GM23248 (cell line): ENCODE data around the gene PDCD2. TPM values are rescaled to one million over a fixed set of nuclear protein-coding genes. Genes with fewer than 3 reads are reported as not detected.
A peak's percentile ranks its signal among the peaks of the same experiment; 100 is the strongest.

Experiments used
- DNase-seq: peaks from one replicate; pipeline ENCODE4 v3.0.0-alpha.2; 2015
- H2AFZ ChIP-seq: fragments of 200-600 bp; sonication (generic); 2 replicates; pipeline ENCODE4 v1.6.1; 2016; ENCODE audit warnings: antibody characterized with exemption
- H3F3A ChIP-seq: fragments of 200-600 bp; sonication (generic); 2 replicates; pipeline ENCODE4 v1.6.1; 2016; ENCODE audit warnings: mild to moderate bottlenecking, antibody characterized with exemption, mixed run types; ENCODE audit not compliant: insufficient read depth
- H3K27ac ChIP-seq: fragments of 200-600 bp; sonication (generic); 2 replicates; pipeline ENCODE4 v1.5.1; 2016; ENCODE audit warnings: mild to moderate bottlenecking
- H3K27me3 ChIP-seq: fragments of 200-600 bp; sonication (generic); replicated peaks from 2 replicates; pipeline ENCODE4 v1.6.1; 2016; ENCODE audit warnings: mild to moderate bottlenecking; ENCODE audit not compliant: insufficient read depth
- H3K36me3 ChIP-seq: fragments of 200-600 bp; sonication (generic); 2 replicates; pipeline ENCODE4 v1.6.1; 2016; ENCODE audit warnings: low read depth, mild to moderate bottlenecking
- H3K4me1 ChIP-seq: fragments of 200-600 bp; sonication (generic); 2 replicates; pipeline ENCODE4 v1.6.1; 2016; ENCODE audit warnings: mild to moderate bottlenecking; ENCODE audit not compliant: insufficient read depth
- H3K4me2 ChIP-seq: fragments of 200-600 bp; sonication (generic); one replicate; pipeline ENCODE4 v1.6.1; 2016; ENCODE audit warnings: mild to moderate bottlenecking; ENCODE audit not compliant: unreplicated experiment
- H3K4me3 ChIP-seq: fragments of 200-600 bp; sonication (generic); 2 replicates; pipeline ENCODE4 v1.5.1; 2016; ENCODE audit warnings: mild to moderate bottlenecking
- H3K79me2 ChIP-seq: fragments of 200-600 bp; sonication (generic); 2 replicates; pipeline ENCODE4 v1.6.1; 2016; ENCODE audit warnings: mild to moderate bottlenecking; ENCODE audit not compliant: insufficient read depth
- H3K9ac ChIP-seq: fragments of 200-600 bp; sonication (generic); 2 replicates; pipeline ENCODE4 v1.6.1; 2016; ENCODE audit warnings: mild to moderate bottlenecking
- H3K9me2 ChIP-seq: fragments of 200-600 bp; sonication (generic); 2 replicates; pipeline ENCODE4 v1.6.1; 2016; ENCODE audit warnings: mixed run types, mild to moderate bottlenecking, moderate library complexity; ENCODE audit not compliant: insufficient read depth
- H3K9me3 ChIP-seq: fragments of 200-600 bp; sonication (generic); one replicate; pipeline ENCODE4 v1.6.1; 2017; ENCODE audit warnings: low read depth
- H4K20me1 ChIP-seq: fragments of 200-600 bp; sonication (generic); 2 replicates; pipeline ENCODE4 v1.6.0; 2016; ENCODE audit not compliant: insufficient read depth
- EZH2 ChIP-seq: fragments of 200-600 bp; sonication (generic); IDR thresholded peaks from 2 replicates; pipeline ENCODE4 v1.6.1; 2018; ENCODE audit warnings: antibody characterized with exemption, mild to moderate bottlenecking; ENCODE audit not compliant: insufficient read depth, poor library complexity, severe bottlenecking
- EZH2phosphoT487 ChIP-seq: fragments of 200-600 bp; sonication (generic); IDR thresholded peaks from 2 replicates; pipeline ENCODE4 v1.6.1; 2018; ENCODE audit warnings: antibody characterized with exemption, moderate library complexity, mild to moderate bottlenecking, low read depth; ENCODE audit not compliant: insufficient read depth
- WGBS, 2 experiments: methylation state at CpG; one replicate each; pipeline ENCODE4 v1.1.6; 2015 to 2017; ENCODE audit warnings: low lambda C conversion rate in 2 of 2, low coverage in 1 of 2; ENCODE audit errors: missing lambda C conversion rate in 2 of 2; 5-methylcytosine and 5-hydroxymethylcytosine counted together
- in situ Hi-C: fragments of 300-500 bp; cut with MboI; formaldehyde crosslinking; loops from 2 replicates; pipeline ENCODE4 v1.15.0; 2020
- polyA plus RNA-seq: library from polyadenylated mRNA; unstranded; fragments of >200 nt; fragmentation: Nextera tagmentation; extraction: Ambion mirVana; gene quantifications from 2 replicates; pipeline ENCODE4 v1.2.1, GENCODE V29; 2016
- total RNA-seq: library from RNA; depleted of rRNA; stranded (reverse); fragments of >200 nt; shearing (Covaris generic); gene quantifications from 2 replicates; pipeline ENCODE4 v1.2.3, GENCODE V29; 2014

Gene PDCD2
- total and polyA plus RNA-seq, 2 experiments from 2014 or later: 78.0 to 87.7 TPM

GRCh38 chr6:170564936-170565530, 19.4 kb downstream of the PDCD2 start:
- no peak overlapping the region for H2AFZ ChIP-seq
- in situ Hi-C loops: no loop called here

GRCh38 chr6:170561555-170561954, 22.9 kb downstream of the PDCD2 start:
- Histone ChIP-seq H3K36me3 (peaks cover 27% of the 10 kb centered on the region), H3K9ac (no peak overlapping the region)
- in situ Hi-C loops: no loop called here

More at GRCh38 chr6:170564936-170565530, 19.4 kb downstream of the PDCD2 start:
- Histone ChIP-seq H3K4me1 (no peaks in the 10 kb centered on the region), H3K4me2 (no peak overlapping the region), H3K4me3 (no peak overlapping the region), H3F3A (0 out of 2 replicates have a peak, but pooled peaks cover 4% of the 10 kb centered on the region), H3K27ac (no peak overlapping the region), H3K9me3 (no peaks in the 10 kb centered on the region), H4K20me1 (no peaks in the 10 kb centered on the region), H3K27me3 (no peaks in the 10 kb centered on the region), H3K79me2 (peaks cover 41% of the 10 kb centered on the region), H3K9ac (no peak overlapping the region), H3K9me2 (no peaks in the 10 kb centered on the region), H3K36me3 (peaks cover 49% of the 10 kb centered on the region)
- 96 to 99% methylated on average over 8 of the region's 8 CpGs for WGBS, 2 experiments
- no peak for DNase-seq
- TF ChIP-seq EZH2phosphoT487: no peak
- no peak for TF ChIP-seq EZH2

GRCh38 chr6:170555305-170555704, 29.1 kb downstream of the PDCD2 start:
- 53 to 57% methylated on average over 3 of the region's 3 CpGs for WGBS, 2 experiments
- in situ Hi-C loops: no loop called here
- peak overlapping the region; percentile 96 for H3K9ac ChIP-seq

More at GRCh38 chr6:170561555-170561954, 22.9 kb downstream of the PDCD2 start:
- Histone ChIP-seq H3K79me2 (peaks cover 74% of the 10 kb centered on the region), H3K4me3 (no peak overlapping the region), H3K9me3 (no peaks in the 10 kb centered on the region), H3K4me2 (no peak overlapping the region), H3K27ac (no peak overlapping the region), H3K9me2 (no peaks in the 10 kb centered on the region), H2AFZ (no peak overlapping the region), H3F3A (no peaks in the 10 kb centered on the region), H3K4me1 (no peaks in the 10 kb centered on the region), H4K20me1 (no peaks in the 10 kb centered on the region), H3K27me3 (no peaks in the 10 kb centered on the region)
- no peak for DNase-seq
- TF ChIP-seq EZH2phosphoT487: no peak
- no peak for TF ChIP-seq EZH2
- 98 to 99% methylated on average over 4 of the region's 4 CpGs for WGBS, 2 experiments

GRCh38 chr6:170554796-170555137, 29.7 kb downstream of the PDCD2 start:
- H2AFZ ChIP-seq: peak overlapping the region; percentile 99
- peaks cover 33% of the 10 kb centered on the region for H3K4me1 ChIP-seq
- no peaks in the 10 kb centered on the region for H3K36me3 ChIP-seq
- in situ Hi-C loops: no loop called here
- H3F3A ChIP-seq: no peaks in the 10 kb centered on the region
- peaks cover 13% of the 10 kb centered on the region; the same call in 1 of the 2 replicates for H4K20me1 ChIP-seq
- H3K9me2 ChIP-seq: no peaks in the 10 kb centered on the region
- no peak for DNase-seq
- H3K27ac ChIP-seq: peak overlapping the region; percentile 95
- TF ChIP-seq EZH2: no peak
- no peak for TF ChIP-seq EZH2phosphoT487
- H3K27me3 ChIP-seq: no peaks in the 10 kb centered on the region
- peak overlapping the region; percentile 98 for H3K4me2 ChIP-seq
- 1% methylated on average over 7 of the region's 7 CpGs for WGBS, 2 experiments
- peaks cover 88% of the 10 kb centered on the region for H3K79me2 ChIP-seq
- peak overlapping the region; percentile 96 for H3K9ac ChIP-seq
- H3K9me3 ChIP-seq: no peaks in the 10 kb centered on the region
- peak overlapping the region; percentile 93 for H3K4me3 ChIP-seq

More at GRCh38 chr6:170555305-170555704, 29.1 kb downstream of the PDCD2 start:
- DNase-seq: peak; percentile 13
- Histone ChIP-seq H4K20me1 (peaks cover 9% of the 10 kb centered on the region; the same call in 1 of the 2 replicates), H3K4me1 (peaks cover 28% of the 10 kb centered on the region), H3K4me3 (peak overlapping the region; percentile 93), H3F3A (no peaks in the 10 kb centered on the region), H3K27me3 (no peaks in the 10 kb centered on the region), H3K36me3 (no peaks in the 10 kb centered on the region), H3K9me2 (no peaks in the 10 kb centered on the region), H3K27ac (no peak overlapping the region), H3K79me2 (peaks cover 88% of the 10 kb centered on the region), H2AFZ (no peak overlapping the region), H3K9me3 (no peaks in the 10 kb centered on the region), H3K4me2 (peak overlapping the region; percentile 98)
- no peak for TF ChIP-seq EZH2phosphoT487
- TF ChIP-seq EZH2: no peak
